HUDEP-2 (cell line): Measurements from ENCODE around the gene ZNHIT6.
"Not testable (repeated sequence)": the region's sequence is repeated elsewhere in the genome, so short reads cannot be mapped to it uniquely, and the experiment has no call there.

Experiments
- DNase-seq, 76 experiments: peaks; one replicate each; lab custom pipeline; 2025; ENCODE audit not compliant: unreplicated experiment in 76 of 76; lab: John Stamatoyannopoulos, UW

Gene ZNHIT6

GRCh38 chr1:85707990-85708828 lies at the start of gene ZNHIT6:
ZNHIT6 (minus strand) TSS chr1:85708433; CDS start chr1:85708284, 149 bp downstream.
- DNase-seq, result peak in 75 of 76 experiments; percentile 9 to 93 (median 84)

- no peak for DNase-seq
Observed at GRCh38 chr1:85756864-85757263, 48.6 kb upstream of the ZNHIT6 start.

GRCh38 chr1:85748120-85748519 lies 39.9 kb upstream of the ZNHIT6 start:
- DNase-seq, result no peak

GRCh38 chr1:85746777-85747176 lies 38.5 kb upstream of the ZNHIT6 start:
- no peak for DNase-seq

- no peak for DNase-seq
Observed at GRCh38 chr1:85743814-85744213, 35.6 kb upstream of the ZNHIT6 start.

- DNase-seq, result no peak
Observed at GRCh38 chr1:85734931-85735330, 26.7 kb upstream of the ZNHIT6 start.

- no peak for DNase-seq
Observed at GRCh38 chr1:85718678-85719340, 10.6 kb upstream of the ZNHIT6 start.

- DNase-seq, result not testable (repeated sequence)
Observed at GRCh38 chr1:85714418-85715114, 6.3 kb upstream of the ZNHIT6 start.

- DNase-seq, result no peak
Observed at GRCh38 chr1:85708829-85709227, 595 bp upstream of the ZNHIT6 start.

GRCh38 chr1:85707267-85707989 lies 805 bp downstream of the ZNHIT6 start:
- no peak for DNase-seq

GRCh38 chr1:85705940-85706339 lies 2.3 kb downstream of the ZNHIT6 start:
- DNase-seq, result no peak

- no peak for DNase-seq
Observed at GRCh38 chr1:85700422-85700821, 7.8 kb downstream of the ZNHIT6 start.

- DNase-seq, result no peak
Observed at GRCh38 chr1:85697895-85698294, 10.3 kb downstream of the ZNHIT6 start.

GRCh38 chr1:85692730-85693314 lies 15.4 kb downstream of the ZNHIT6 start:
- DNase-seq, result peak in 1 of 76 experiments; percentile 1

GRCh38 chr1:85689775-85690404 lies 18.3 kb downstream of the ZNHIT6 start:
- DNase-seq, result no peak

- no peak for DNase-seq
Observed at GRCh38 chr1:85683292-85684025, 24.8 kb downstream of the ZNHIT6 start.

GRCh38 chr1:85681087-85681486 lies 27.1 kb downstream of the ZNHIT6 start:
- DNase-seq, result no peak

GRCh38 chr1:85678193-85678592 lies 30.0 kb downstream of the ZNHIT6 start:
- DNase-seq, result no peak

GRCh38 chr1:85677656-85678055 lies 30.6 kb downstream of the ZNHIT6 start:
- DNase-seq, result no peak
